ENCODE measurements around the gene ATP9A.

DNA sequence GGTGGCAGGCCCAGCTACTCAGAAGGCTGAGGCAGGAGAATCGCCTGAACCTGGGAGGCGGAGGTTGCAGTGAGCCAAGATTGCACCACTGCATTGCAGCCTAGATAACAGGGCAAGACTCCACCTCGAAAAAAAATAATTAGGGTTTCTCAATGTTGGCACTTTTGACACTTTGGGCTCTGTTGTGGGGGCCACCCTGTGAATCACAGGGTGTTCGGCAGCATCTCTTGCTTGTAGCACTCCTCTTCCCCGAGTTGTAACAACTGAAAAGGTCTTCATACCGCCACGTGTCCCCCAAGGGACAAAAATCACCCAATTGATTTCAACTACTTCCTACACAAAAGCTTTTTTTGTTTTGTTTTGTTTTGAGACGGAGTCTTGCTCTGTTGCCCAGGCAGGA lies 172.4 kb downstream of the ATP9A start:
- TF ChIP-seq EZH2 (IDR thresholded peaks at IDR 0.05), result no peak
- TF ChIP-seq, protein P1, sequence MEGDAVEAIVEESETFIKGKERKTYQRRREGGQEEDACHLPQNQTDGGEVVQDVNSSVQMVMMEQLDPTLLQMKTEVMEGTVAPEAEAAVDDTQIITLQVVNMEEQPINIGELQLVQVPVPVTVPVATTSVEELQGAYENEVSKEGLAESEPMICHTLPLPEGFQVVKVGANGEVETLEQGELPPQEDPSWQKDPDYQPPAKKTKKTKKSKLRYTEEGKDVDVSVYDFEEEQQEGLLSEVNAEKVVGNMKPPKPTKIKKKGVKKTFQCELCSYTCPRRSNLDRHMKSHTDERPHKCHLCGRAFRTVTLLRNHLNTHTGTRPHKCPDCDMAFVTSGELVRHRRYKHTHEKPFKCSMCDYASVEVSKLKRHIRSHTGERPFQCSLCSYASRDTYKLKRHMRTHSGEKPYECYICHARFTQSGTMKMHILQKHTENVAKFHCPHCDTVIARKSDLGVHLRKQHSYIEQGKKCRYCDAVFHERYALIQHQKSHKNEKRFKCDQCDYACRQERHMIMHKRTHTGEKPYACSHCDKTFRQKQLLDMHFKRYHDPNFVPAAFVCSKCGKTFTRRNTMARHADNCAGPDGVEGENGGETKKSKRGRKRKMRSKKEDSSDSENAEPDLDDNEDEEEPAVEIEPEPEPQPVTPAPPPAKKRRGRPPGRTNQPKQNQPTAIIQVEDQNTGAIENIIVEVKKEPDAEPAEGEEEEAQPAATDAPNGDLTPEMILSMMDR (IDR thresholded peaks at IDR 0.05), result no peak

All from neural progenitor cell (in vitro differentiated cells).